NCI-H187 (cell line): ENCODE data around the gene ZNF300.
"Not testable (repeated sequence)": the region's sequence is repeated elsewhere in the genome, so short reads cannot be mapped to it uniquely, and the experiment has no call there.

Experiments
- DNase-seq, 2 experiments: peaks; one replicate each; lab custom pipeline; 2025; lab: John Stamatoyannopoulos, UW

The ZNF300 gene

GRCh38 chr5:150845185-150845859 lies 59.5 kb downstream of the ZNF300 start:
- DNase-seq: not testable (repeated sequence)
